ENCODE data around the gene DNA2. TPM values are rescaled to one million over a fixed set of nuclear protein-coding genes. Genes with fewer than 3 reads are reported as not detected.

Gene DNA2
- total RNA-seq, 1 experiment from 2014 or later = 19.4 TPM

Small RNA genes lying within 50 kb of the gene (small RNA-seq; reads per million reads assigned to genes)
- gene RF00019 = not detected
- gene RNA5SP319 = not detected

Other genes starting within 250 kb of the DNA2 start
- not detected in 2 replicates for gene ATOH7, start 239.9 kb downstream of the DNA2 start, total RNA-seq (2014; rRNA removed; shearing (Covaris generic))
- gene HNRNPH3, start 139.9 kb downstream of the DNA2 start, total RNA-seq (2014; rRNA removed; shearing (Covaris generic)) = 17.6 and 20.9 TPM in 2 replicates
- gene PBLD, start 139.0 kb downstream of the DNA2 start, total RNA-seq (2014; rRNA removed; shearing (Covaris generic)) = 2.0 and 2.3 TPM in 2 replicates
- 11.7 and 12.6 TPM in 2 replicates for gene RUFY2, start 64.7 kb downstream of the DNA2 start, total RNA-seq (2014; rRNA removed; shearing (Covaris generic))
- gene SLC25A16, start 55.5 kb upstream of the DNA2 start, total RNA-seq (2014; rRNA removed; shearing (Covaris generic)) = 5.9 and 9.0 TPM in 2 replicates
- 0.84 and 1.2 TPM in 2 replicates for gene TET1, start 88.4 kb upstream of the DNA2 start, total RNA-seq (2014; rRNA removed; shearing (Covaris generic))
- gene CCAR1, start 249.3 kb upstream of the DNA2 start, total RNA-seq (2014; rRNA removed; shearing (Covaris generic)) = 39.1 and 89.2 TPM in 2 replicates